Measurements from ENCODE around the gene ZNF384.

Gene ZNF384

DNA sequence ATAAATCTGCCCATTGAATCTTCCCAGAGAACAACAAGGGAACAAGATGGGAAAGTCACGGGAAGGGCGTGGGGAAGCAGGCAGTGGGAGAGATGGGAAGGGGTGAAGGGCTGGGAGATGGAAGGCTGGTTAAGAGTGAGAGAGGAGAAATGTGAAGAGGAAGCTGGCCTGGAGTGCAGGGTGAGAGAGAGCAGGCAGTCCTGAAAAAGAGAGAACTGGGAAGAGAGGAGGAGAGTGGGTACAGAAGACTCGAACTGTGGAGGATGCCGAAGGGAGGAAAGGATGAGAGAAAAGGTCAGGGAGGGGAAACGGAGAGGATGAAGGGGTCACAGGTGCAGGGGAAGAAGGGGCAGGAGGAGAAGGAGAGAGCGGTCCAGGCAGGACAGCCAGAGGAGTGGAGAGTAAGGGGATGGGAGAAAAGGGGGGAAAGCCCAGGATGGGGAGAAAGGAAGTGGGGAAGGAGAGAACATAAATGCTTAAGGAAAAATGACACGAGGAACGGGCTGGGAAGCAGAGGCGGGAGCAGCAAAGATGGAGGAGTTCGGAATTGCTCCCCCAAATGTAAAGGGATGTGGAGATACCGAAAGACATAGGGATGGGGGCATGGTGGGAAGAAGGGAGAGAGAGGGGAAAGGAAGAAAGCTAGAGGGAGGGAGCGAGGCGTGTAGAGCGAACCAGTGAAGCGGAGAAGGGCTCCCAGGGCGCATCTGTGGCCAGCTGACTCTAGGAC is 10.2 kb upstream of the ZNF384 start:
- DNase-seq, result no peak

DNA sequence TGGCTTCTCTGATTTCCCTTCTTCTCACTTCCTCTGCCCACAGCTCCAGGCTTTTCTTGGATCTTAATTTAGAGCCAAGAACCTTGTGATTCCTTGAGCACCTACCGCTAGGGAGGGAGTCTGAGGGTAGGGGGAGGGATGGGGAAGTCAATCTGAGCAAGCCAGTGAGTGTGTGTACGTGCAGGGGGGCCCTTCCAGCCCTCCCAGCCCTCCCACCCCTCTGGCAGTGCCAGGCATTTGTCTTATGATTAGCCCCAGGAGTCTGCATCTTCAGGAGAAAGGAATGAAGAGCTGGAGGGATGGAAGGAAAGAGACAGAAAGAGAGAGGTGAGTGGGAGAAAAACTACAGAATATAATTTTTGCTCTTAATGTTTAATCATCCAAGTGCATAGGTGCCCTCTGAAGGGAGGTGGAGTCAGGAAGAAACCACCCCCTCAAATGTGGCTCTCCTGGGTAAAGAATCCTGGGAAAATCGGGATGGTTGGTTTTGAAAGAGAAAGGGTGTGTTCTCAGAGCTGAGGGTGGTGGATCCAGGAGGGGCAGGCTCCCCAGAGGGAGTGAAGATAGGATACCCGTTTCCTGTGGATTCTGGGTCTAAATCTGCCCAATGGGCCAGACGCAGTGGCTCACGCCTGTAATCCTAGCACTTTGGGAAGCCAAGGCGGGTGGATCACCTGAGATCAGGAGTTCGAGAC is 9.3 kb upstream of the ZNF384 start:
- DNase-seq, result no peak

- peak; percentile 36 for DNase-seq
These were observed 8.6 kb upstream of the ZNF384 start for GRCh38 chr12:6697584-6698351.

DNA sequence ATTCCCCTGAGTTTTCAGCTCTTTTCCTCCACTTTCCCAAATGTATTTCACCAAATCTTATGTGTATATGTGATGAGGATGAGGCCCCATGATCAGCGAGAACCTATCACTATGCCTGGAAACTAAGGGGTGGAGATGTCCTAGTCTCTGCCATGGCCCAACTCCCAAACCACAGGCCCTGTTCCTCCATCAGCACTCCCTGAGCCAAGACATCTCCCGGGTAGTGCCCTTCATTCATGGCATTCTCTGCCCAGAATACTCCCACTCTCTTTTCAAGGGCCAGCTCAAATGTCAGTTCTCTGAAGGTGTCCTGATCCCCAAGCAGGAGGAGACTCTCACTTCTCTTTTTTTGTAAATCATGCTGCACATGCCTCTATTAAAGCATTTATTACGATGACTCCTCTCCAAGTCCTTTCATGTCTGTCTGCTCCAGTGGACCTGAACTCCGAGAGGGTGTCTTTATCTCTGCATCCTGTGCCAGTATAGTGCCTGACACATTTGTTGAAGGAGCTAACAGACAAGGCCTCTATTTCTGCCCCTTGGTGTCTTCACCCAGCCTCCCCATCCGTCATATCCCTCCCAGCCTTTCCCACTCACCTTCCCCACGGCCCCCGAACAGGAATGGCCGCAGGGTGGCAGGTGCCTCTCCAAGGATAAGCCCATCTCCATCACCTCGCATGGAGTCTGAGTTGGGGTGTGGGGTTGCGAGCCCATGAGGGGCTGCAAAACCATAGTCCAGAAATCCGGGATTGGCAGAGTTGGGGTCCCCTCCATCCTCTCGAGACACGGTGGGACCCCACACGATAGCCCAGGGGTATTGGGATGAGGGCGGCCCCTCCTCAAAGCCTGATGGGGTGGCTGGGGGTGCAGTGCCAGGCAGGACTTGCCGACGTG is 7.8 kb upstream of the ZNF384 start:
- DNase-seq, result no peak

GRCh38 chr12:6695313-6696045 is 6.3 kb upstream of the ZNF384 start:
- no peak for DNase-seq

- no peak for DNase-seq
These were observed 5.5 kb upstream of the ZNF384 start for GRCh38 chr12:6694701-6695100.

DNA sequence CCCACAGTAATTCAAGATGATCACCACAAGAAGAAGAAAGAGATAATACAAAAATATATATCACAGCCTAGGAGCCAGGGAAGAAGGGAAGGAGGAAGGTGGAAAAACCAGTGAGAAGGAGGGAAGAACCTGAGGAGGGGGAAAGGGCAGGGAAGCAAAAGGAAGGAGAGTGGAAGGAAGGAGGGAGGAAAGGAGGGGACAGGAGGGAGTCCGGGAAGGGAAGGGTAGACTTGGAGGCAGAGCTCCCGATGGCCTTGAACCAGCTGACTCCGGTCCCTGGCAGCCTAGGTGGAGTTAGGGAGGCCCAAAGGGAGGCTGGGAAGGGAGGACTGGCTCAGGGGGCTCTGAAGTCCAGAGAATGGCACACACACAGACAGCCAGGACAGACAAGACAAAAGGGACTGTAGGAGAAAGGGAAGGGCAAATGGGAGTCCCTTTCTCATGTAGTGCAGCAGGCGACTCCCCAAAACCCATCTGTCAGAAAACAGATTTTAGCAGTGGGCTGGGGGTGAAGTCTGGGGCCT is 4.7 kb upstream of the ZNF384 start:
- no peak for DNase-seq

DNA sequence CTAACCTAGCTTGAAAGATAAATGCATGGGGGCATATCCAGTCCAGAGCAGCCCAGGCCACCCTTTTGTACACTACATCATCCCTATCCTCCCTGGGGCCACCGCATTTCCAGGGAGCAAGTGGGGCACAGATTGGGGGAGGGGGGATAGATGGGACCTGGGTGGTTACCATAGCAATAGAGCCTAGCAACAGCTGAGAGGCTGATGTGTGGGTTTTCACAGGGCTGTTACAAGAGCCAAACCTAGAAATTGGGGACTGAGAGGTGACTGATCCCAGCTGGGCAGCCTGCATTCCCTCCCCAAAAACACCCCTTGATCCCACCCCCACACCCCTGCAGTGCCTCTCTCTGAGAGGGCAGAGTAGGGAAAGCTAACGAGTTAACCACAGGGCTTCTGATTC is 3.7 kb upstream of the ZNF384 start:
- no peak for DNase-seq

DNA sequence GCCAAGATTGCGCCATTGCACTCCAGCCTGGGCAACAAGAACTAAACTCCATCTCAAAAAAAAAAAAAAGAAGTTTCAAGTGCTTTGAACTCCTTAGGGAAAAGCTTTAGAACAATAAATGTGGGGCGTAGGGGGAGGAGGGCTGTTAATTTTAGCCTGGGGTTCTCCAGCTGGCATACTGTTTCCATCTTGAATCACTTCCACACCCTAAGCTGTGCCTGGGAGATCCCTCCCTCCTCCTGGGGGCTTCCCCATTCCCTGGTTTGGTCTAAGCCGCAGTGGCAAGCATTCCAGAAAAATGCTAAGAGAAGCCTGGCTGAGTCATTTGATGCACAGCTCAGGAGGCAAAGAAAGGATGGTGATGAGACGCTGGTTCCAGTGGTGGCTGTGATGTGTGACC is 2.3 kb upstream of the ZNF384 start:
- DNase-seq, result no peak

DNA sequence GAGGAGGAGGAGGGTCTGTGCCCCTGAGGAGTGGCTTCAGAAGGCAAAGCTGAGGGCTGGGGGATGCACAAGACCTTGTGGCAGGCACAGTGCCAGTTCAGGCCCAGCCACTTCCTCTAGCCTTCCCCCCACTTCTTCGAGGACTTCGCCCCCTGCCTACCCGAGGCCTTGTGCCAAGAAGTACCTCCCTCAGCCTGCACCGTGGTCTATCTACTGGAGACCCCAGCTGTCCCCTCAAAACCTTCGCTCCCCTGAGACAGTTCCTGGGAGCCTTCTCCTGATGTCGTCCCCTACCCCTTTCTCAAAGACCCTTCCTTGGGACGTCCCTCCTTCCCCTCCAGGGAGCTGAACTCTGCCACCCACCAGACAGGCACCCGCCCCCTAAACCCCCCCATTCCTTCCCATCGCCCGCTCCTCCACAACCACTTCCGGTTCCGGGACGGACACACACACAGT is 604 bp downstream of the ZNF384 start:
- DNase-seq, result peak; percentile 56

GRCh38 chr12:6685814-6686213 is 3.4 kb downstream of the ZNF384 start:
- DNase-seq, result no peak

DNA sequence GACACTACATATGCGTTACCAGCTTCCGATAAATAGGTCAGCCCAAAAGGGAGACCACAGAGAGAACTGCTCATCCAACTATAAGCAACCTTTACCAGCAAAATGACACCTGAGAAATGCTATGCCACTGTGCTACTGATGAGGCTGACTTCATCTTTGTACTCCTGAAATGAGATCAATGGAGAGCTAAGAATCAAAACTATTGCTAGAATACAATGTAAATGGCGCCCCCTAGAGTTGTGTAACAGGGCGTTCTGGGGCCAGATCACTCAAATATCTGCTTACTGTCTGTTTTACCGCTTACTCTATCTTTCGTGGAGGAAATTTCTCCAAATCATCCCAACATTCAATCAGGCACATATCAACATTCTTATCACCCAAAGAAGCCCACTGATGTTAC is 4.6 kb downstream of the ZNF384 start:
- peak; percentile 76 for DNase-seq

GRCh38 chr12:6676962-6677361 is 12.2 kb downstream of the ZNF384 start:
- no peak for DNase-seq

DNA sequence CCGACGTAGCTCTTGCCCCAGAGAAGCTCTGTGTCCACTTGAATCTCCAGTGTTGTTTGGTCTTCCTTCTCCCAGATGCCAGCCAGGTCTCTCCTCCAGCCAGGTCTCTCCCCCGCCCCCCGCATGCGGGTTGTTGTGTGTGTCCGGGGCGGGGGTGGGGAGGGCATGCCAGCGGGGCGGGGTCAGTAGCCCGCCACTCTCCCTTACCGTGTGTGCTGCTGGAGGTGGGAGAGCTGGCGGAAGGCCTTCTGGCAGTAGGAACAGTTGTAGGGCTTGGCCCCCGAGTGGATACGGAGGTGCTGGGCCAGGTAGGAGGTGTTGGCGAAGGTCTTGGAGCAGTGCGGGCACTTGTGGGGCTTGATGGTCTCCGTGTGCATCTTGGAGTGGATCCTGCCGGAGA is 17.0 kb downstream of the ZNF384 start:
- DNase-seq, result no peak

DNA sequence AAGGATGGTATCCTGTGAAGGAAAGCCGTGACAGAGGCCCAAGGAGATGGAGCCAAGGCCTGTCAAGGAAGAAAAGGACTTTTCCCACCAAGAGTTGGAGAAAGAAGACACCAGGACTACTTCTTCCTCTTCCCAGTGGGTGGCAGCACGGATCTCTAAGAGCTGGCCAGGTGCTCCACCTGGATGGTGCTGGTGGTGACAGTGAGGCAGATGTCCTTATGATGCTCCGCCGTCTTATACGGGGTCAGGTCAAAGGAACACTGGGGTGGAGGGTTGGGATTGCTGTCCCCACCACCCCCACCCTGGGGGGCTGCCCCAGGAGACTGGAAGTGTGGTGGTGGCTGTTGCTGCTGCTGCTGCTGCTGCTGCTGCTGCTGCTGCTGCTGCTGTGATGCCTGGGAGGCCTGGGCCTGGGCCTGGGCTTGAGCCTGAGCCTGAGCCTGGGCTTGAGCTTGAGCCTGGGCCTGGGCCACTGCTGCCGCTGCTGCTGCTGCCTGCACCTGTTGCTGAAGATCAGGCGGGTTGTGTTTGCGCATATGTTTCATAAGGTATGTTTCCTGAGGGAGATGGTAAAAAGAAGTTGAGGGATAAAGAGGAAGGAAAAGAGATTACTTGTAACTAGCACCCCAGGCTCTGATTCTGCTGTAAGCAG is 21.5 kb downstream of the ZNF384 start:
- no peak for DNase-seq

- no peak for DNase-seq
These were observed 23.0 kb downstream of the ZNF384 start for GRCh38 chr12:6666211-6666610.

GRCh38 chr12:6664902-6665301 is 24.3 kb downstream of the ZNF384 start:
- DNase-seq, result no peak

- peak; percentile 99 for DNase-seq
These were observed 26.1 kb downstream of the ZNF384 start, which contains the start of gene ING4 for GRCh38 chr12:6662906-6663742. TSS of gene ING4 (minus strand) at chr12:6663119. CDS start at chr12:6663101, 18 bp downstream.

- DNase-seq, result no peak
These were observed 26.6 kb downstream of the ZNF384 start for GRCh38 chr12:6662602-6662905.

DNA sequence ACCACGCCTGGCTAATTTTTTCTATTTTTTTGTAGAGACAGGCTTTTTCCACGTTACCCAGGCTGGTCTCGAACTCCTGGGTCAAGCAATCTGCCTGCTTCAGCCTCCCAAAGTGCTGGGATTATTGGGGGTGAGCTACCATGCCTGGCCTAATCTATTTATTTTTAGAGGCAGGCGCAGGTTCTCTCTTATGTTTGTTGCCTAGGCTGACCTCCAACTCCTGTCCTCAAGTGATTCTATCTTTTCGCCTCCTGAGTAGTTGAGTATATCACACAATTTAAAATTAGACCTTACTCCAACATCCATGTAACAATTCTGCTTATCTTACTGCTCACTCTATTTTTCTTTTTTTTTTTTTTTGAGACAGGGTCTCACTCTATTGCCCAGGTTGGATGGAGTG is 35.2 kb downstream of the ZNF384 start:
- DNase-seq, result no peak
